Measurements from ENCODE around the gene ABCA1. TPM values are rescaled to one million over a fixed set of nuclear protein-coding genes. Genes with fewer than 3 reads are reported as not detected.
"Not testable (repeated sequence)": the region's sequence is repeated elsewhere in the genome, so short reads cannot be mapped to it uniquely, and the experiment has no call there.

The ABCA1 gene
- total RNA-seq, 2 donors from 2014 or later, result 5.7 to 21.7 TPM

DNA sequence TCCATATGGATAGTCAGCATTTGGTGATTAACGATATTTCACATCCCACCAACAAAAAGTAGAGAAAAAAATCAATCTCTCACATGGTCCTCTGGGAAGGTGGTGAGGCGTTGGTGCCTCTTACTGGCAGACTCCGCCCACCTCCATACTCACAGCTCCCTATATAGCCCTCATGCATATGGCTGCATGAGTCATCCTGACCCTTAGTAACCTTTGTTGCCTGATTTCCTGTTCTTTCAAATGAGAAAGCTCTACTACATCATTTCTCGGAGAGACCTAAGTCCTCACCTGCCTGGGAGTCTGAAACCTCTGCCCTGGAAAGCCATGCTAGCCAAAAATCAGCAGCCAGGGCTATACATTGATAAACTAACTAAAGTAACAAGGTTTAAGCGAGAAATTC, 33.3 kb upstream of the ABCA1 start:
- peaks cover 0 to 7% of the 10 kb centered on the region in 2 donors for H3K36me3 Mint-ChIP-seq
- peak; percentile 63 to 71 for DNase-seq (ENCODE audit: low spot score in 2 of 2)
- H3K27ac Mint-ChIP-seq, result peak overlapping the region; percentile 7 to 84
- no peaks in the 10 kb centered on the region for H3K9me3 Mint-ChIP-seq
- ATAC-seq, result peak; percentile 99 to 100

DNA sequence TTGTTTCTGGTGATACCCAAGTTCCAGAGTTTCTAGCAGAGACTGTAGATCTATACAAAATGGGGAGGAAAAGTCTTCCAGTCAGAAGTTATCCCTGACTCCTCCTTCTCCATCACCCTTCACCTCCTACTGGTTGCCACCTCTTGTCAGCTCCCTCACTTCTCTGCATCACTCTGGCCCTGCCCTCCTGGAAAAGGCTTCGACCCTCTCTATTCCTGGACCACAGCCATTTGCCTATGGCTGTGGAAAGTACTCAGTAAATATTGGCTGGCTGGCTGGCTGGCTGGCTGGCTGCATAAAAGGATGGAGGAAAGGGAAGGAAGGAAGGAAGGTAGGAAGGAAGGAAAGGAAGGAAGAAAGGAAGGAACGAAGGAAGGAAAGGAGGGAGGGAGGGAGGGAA, 32.7 kb upstream of the ABCA1 start:
- H3K27ac Mint-ChIP-seq, result peak overlapping the region in 1 of 2 donors; percentile 84
- peaks cover 0 to 7% of the 10 kb centered on the region in 2 donors for H3K36me3 Mint-ChIP-seq
- no peaks in the 10 kb centered on the region for H3K9me3 Mint-ChIP-seq
- no peak for DNase-seq (ENCODE audit: low spot score in 2 of 2)
- no peak for ATAC-seq

GRCh38 chr9:104958751-104959150, 30.8 kb upstream of the ABCA1 start:
- H3K36me3 Mint-ChIP-seq, result peaks cover 0 to 7% of the 10 kb centered on the region in 2 donors

GRCh38 chr9:104958006-104958405, 30.1 kb upstream of the ABCA1 start:
- peak overlapping the region in 1 of 2 donors; percentile 65 for H3K27ac Mint-ChIP-seq
- not testable (repeated sequence) for H3K9me3 Mint-ChIP-seq; ATAC-seq; DNase-seq (ENCODE audit: low spot score in 2 of 2); H3K36me3 Mint-ChIP-seq

More at GRCh38 chr9:104958751-104959150, 30.8 kb upstream of the ABCA1 start:
- Mint-ChIP-seq H3K9me3 (no peaks in the 10 kb centered on the region), H3K27ac (no peak overlapping the region)
- no peak for ATAC-seq
- DNase-seq (ENCODE audit: low spot score in 2 of 2), result no peak

DNA sequence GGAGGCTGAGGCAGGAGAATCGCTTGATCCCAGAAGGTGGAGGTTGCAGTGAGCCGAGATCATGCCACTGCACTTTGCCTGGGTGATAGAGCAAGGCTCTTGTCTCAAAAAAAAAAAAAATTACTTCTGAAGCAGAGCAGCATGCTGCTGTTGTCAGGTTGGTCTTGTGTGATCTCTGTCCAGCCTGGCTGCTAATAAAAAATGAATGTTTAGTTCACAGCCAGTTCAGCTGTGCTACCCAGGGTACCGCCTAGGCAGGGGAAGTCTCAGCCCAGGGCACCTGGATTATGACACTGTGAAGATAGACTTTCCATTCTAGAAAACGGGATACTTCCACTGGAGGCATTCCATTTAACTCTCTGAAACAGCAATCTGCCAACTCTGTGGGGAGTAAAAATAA, 23.5 kb upstream of the ABCA1 start:
- no peak for ATAC-seq

GRCh38 chr9:104950838-104951237, 22.9 kb upstream of the ABCA1 start:
- Mint-ChIP-seq H3K9me3 (no peaks in the 10 kb centered on the region), H3K27ac (no peak overlapping the region), H3K36me3 (no peaks in the 10 kb centered on the region)
- ATAC-seq (no peak), DNase-seq (ENCODE audit: low spot score in 2 of 2) (no peak)

More for the DNA sequence above, 23.5 kb upstream of the ABCA1 start:
- H3K27ac Mint-ChIP-seq, result no peak overlapping the region
- no peaks in the 10 kb centered on the region for H3K36me3 Mint-ChIP-seq
- H3K9me3 Mint-ChIP-seq, result no peaks in the 10 kb centered on the region
- DNase-seq (ENCODE audit: low spot score in 2 of 2), result no peak

GRCh38 chr9:104948277-104948676, 20.3 kb upstream of the ABCA1 start:
- H3K27ac Mint-ChIP-seq, result no peak overlapping the region
- no peaks in the 10 kb centered on the region for H3K36me3 Mint-ChIP-seq
- DNase-seq (ENCODE audit: low spot score in 2 of 2) (no peak), ATAC-seq (peak; percentile 52 to 81)
- H3K9me3 Mint-ChIP-seq, result no peaks in the 10 kb centered on the region

DNA sequence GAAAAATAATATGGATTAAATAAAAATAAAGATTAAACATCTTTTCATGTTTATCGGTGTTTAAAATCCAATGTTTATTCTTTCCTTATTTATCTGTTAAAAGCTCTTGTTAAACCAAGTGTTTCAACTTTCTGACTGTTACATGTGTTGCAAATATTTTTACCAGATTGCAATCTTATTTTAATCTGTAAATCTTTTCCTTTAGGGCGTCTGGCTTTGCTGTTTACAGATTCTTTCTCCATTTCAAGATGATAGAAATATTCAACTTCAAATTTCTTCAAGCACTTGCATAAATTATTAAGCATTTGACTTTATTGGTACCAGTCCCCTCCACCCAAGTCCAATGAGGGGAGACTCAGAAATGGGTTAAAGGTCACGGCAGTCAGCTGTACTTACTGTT, 16.9 kb upstream of the ABCA1 start:
- H3K36me3 Mint-ChIP-seq, result no peaks in the 10 kb centered on the region
- no peak for ATAC-seq
- DNase-seq (ENCODE audit: low spot score in 2 of 2), result no peak
- H3K27ac Mint-ChIP-seq, result no peak overlapping the region
- no peaks in the 10 kb centered on the region for H3K9me3 Mint-ChIP-seq

DNA sequence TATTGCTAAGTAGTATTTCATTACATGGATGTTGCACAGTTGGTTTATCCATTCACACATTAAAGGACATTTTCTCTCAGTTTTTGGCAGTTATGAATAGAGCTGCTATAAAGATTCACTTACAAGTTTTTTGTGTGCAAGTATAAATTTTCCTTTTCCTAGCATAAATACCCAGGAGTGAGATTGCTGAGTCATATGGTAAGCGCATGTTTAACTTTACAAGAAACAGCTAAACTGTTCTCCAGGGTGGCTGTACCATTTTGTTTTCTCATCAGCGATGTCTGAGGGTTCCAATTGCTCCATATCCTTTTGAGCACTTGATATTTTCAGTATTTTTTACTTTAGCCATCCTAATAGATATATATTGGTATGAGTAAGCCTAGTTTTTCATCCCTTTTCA, 16.4 kb upstream of the ABCA1 start:
- DNase-seq (ENCODE audit: low spot score in 2 of 2) (no peak), ATAC-seq (no peak)
- Mint-ChIP-seq H3K9me3 (no peaks in the 10 kb centered on the region), H3K27ac (no peak overlapping the region), H3K36me3 (no peaks in the 10 kb centered on the region)

DNA sequence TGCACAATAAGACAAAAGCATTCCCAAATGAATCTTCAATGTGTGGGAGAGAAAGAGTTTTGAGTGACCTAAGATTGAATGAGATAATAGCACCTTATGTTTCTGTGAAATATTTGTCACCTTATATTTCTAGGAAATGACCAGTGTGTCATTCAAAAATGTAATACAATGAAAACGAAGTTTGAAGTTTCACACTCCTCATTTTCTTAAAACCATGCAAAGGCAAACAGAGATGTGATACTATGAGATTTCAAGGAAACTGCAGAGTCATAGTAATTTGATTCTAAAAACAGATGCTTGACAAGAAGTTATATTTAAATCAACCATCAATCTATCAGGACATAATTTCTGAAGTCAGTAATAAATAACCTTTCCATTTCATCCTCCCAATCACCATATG, 13.6 kb upstream of the ABCA1 start:
- H3K27ac Mint-ChIP-seq, result peak overlapping the region in 1 of 2 donors; percentile 59
- DNase-seq (ENCODE audit: low spot score in 2 of 2), result no peak
- no peaks in the 10 kb centered on the region for H3K9me3 Mint-ChIP-seq
- peak in 1 of 2 donors; percentile 80 for ATAC-seq
- H3K36me3 Mint-ChIP-seq, result no peaks in the 10 kb centered on the region

DNA sequence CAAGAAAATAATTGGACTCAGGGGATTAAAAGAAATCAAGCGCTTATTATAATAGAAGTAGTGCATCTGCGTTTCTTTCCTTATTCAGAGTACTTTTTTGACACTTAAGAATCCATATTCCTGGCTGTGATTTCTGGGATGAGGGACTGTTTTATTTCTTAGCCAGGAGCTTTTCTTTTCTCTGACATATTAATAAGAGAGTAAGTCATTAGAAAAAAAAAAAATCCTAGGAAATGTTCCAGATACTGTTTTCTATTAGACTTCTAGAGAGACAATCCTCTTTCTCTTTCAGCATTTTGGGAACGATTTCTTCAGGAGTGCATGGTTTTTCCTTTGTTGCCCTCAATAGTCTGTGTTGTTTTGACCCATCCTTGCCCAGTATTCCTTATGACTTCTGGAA, 8.3 kb upstream of the ABCA1 start:
- no peak for DNase-seq (ENCODE audit: low spot score in 2 of 2)
- Mint-ChIP-seq H3K9me3 (no peaks in the 10 kb centered on the region), H3K36me3 (no peaks in the 10 kb centered on the region), H3K27ac (no peak overlapping the region)
- no peak for ATAC-seq

- H3K36me3 Mint-ChIP-seq; DNase-seq (ENCODE audit: low spot score in 2 of 2); ATAC-seq; H3K9me3 Mint-ChIP-seq: not testable (repeated sequence)
- H3K27ac Mint-ChIP-seq, result peak overlapping the region in 1 of 2 donors; percentile 16
Observed at GRCh38 chr9:104935501-104935810, 7.5 kb upstream of the ABCA1 start.

DNA sequence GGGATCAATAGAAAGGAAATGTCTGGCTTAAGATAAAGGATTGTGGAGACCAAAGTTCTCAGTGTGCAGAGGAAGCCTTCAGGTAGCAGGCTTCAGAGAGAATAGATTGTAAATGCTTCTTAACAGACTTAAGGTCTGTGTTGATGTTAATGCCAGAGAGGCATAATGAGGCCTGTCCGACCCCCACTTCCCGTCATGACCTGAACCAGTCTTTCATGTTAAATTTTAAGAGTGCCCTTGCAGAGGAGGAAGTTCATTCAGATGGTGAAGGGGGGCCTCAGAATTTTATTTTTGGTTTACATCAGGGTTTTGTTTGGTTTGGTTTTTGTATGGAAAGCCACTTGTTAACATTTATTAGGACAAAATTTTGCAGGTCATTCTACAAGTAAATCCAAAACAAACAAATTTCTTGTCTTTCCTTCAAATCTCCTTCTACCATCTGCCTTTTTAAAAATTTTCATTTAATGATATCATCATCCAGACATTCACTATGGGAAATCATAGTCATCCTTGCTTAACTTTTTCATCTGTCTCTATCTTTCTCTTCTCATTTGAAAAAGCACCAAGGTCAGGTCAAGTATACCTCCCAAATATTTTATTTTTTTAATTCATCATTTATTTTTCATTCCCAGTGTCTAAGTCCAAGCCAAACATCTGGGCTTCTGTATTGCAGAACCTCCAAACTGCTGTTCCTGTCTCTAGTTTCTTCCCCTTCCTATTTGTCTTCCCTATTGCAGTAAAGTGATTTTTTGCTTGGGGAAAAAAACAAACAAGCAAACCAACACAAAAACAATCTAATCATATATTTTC, 6.9 kb upstream of the ABCA1 start:
- Mint-ChIP-seq H3K36me3 (no peaks in the 10 kb centered on the region), H3K9me3 (peaks cover 0 to 3% of the 10 kb centered on the region in 2 donors), H3K27ac (no peak overlapping the region)
- DNase-seq (ENCODE audit: low spot score in 2 of 2) (no peak), ATAC-seq (no peak)

DNA sequence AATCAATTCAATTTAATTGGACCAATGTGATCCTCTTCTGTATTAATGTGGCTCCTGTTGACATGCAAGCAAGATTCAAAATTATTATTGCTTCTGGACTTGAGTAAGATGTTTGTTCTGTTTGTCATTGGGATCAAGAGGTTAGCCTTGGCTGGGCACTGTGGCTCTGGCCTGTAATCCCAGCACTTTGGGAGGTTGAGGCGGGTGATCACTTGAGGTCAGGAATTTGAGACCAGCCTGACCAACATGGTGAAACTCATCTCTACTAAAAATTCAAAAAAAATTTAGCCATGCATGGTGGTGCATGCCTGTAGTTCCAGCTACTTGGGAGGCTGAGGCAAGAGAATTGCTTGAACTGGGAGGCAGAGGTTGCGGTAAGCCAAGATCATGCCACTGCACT, 5.1 kb upstream of the ABCA1 start:
- H3K36me3 Mint-ChIP-seq; ATAC-seq; DNase-seq (ENCODE audit: low spot score in 2 of 2); H3K9me3 Mint-ChIP-seq; H3K27ac Mint-ChIP-seq: not testable (repeated sequence)

GRCh38 chr9:104931256-104931655, 3.3 kb upstream of the ABCA1 start:
- DNase-seq (ENCODE audit: low spot score in 2 of 2), result no peak
- Mint-ChIP-seq H3K36me3 (peaks cover 0 to 7% of the 10 kb centered on the region in 2 donors), H3K9me3 (peaks cover 0 to 3% of the 10 kb centered on the region in 2 donors), H3K27ac (no peak overlapping the region)
- ATAC-seq, result no peak

- peaks cover 0 to 7% of the 10 kb centered on the region in 2 donors for H3K36me3 Mint-ChIP-seq
- H3K27ac Mint-ChIP-seq, result peak overlapping the region; percentile 75 to 92
- peak; percentile 38 to 57 for DNase-seq (ENCODE audit: low spot score in 2 of 2)
- peak; percentile 45 to 54 for ATAC-seq
- peaks cover 0 to 3% of the 10 kb centered on the region in 2 donors for H3K9me3 Mint-ChIP-seq
Observed at GRCh38 chr9:104927216-104927911, 591 bp downstream of the ABCA1 start.

GRCh38 chr9:104923740-104924139, 4.2 kb downstream of the ABCA1 start:
- Mint-ChIP-seq H3K27ac (no peak overlapping the region), H3K36me3 (peaks cover 0 to 4% of the 10 kb centered on the region in 2 donors), H3K9me3 (no peaks in the 10 kb centered on the region)
- DNase-seq (ENCODE audit: low spot score in 2 of 2) (no peak), ATAC-seq (no peak)

DNA sequence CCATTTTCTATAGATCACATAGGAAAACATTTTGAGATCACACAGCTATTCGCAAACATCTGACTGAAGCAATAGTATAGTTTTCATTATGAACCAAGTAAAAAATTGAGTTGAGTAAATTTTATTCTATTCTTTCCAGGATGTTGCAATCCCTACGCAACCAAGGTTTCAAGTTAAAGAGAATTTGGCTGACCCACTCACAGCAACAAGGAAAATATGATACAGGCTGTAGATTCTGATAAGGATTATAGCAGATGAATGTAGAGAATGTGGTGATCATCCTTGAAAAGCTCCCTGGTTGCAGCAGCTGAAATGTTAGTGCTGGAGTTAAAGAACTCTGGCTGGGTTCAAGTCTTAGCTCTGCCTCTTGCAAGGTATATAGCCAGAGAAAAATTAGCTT, 4.7 kb downstream of the ABCA1 start:
- Mint-ChIP-seq H3K9me3 (no peaks in the 10 kb centered on the region), H3K36me3 (no peaks in the 10 kb centered on the region), H3K27ac (no peak overlapping the region)
- ATAC-seq (no peak), DNase-seq (ENCODE audit: low spot score in 2 of 2) (no peak)
